ENCODE results near the gene COL4A1.

COL4A1 gene

GRCh38 chr13:110269509-110270185, 37.3 kb downstream of the COL4A1 start:
- Histone ChIP-seq H3K9me3 (ENCODE audit: control insufficient read depth, insufficient read depth, low read length) (no peaks in the 10 kb centered on the region), H3K9ac (ENCODE audit: low read depth, low read length) (no peak overlapping the region), H3K27ac (ENCODE audit: low read depth, low read length) (no peak overlapping the region), H3K36me3 (ENCODE audit: control insufficient read depth, insufficient read depth, low read length) (no peaks in the 10 kb centered on the region), H3K4me3 (ENCODE audit: low read depth, low read length) (no peak overlapping the region), H3K4me1 (ENCODE audit: control insufficient read depth, insufficient read depth, low read length) (peaks cover 22% of the 10 kb centered on the region), H3K27me3 (ENCODE audit: control insufficient read depth, insufficient read depth, low read length) (no peaks in the 10 kb centered on the region)

- no peak overlapping the region for H3K4me3 ChIP-seq (ENCODE audit: low read depth, low read length)
- H3K9ac ChIP-seq (ENCODE audit: low read depth, low read length), result no peak overlapping the region
- H3K27me3 ChIP-seq (ENCODE audit: control insufficient read depth, insufficient read depth, low read length), result no peaks in the 10 kb centered on the region
- no peak overlapping the region for H3K27ac ChIP-seq (ENCODE audit: low read depth, low read length)
- peaks cover 24% of the 10 kb centered on the region for H3K4me1 ChIP-seq (ENCODE audit: control insufficient read depth, insufficient read depth, low read length)
- no peaks in the 10 kb centered on the region for H3K9me3 ChIP-seq (ENCODE audit: control insufficient read depth, insufficient read depth, low read length)
- H3K36me3 ChIP-seq (ENCODE audit: control insufficient read depth, insufficient read depth, low read length), result no peaks in the 10 kb centered on the region
These were observed 38.3 kb downstream of the COL4A1 start for GRCh38 chr13:110268576-110269185.

GRCh38 chr13:110268061-110268460, 38.9 kb downstream of the COL4A1 start:
- H3K27ac ChIP-seq (ENCODE audit: low read depth, low read length), result no peak overlapping the region
- no peaks in the 10 kb centered on the region for H3K27me3 ChIP-seq (ENCODE audit: control insufficient read depth, insufficient read depth, low read length)
- H3K4me3 ChIP-seq (ENCODE audit: low read depth, low read length), result no peak overlapping the region
- no peak overlapping the region for H3K9ac ChIP-seq (ENCODE audit: low read depth, low read length)
- H3K4me1 ChIP-seq (ENCODE audit: control insufficient read depth, insufficient read depth, low read length), result peaks cover 24% of the 10 kb centered on the region
- no peaks in the 10 kb centered on the region for H3K9me3 ChIP-seq (ENCODE audit: control insufficient read depth, insufficient read depth, low read length)
- no peaks in the 10 kb centered on the region for H3K36me3 ChIP-seq (ENCODE audit: control insufficient read depth, insufficient read depth, low read length)

DNA sequence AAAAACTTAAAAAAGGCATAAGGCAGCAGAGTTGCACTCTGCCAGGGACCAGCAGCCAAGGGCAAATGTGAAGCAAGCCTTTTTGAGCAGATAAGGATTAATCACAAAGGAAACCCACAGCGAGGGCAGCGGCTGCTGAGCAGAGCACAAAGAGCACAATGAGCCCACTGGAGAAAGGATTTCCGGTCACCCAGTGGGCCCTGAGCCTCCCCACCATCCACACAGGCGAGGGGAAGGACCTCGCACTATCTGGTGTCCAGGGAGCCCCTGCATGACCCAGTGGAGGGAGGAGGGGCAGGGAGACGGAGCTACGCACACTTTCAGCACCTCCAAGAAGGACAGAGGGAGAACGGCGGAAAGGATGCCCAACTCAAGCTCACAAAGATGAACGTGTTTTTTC, 40.0 kb downstream of the COL4A1 start:
- Histone ChIP-seq H3K9ac (ENCODE audit: low read depth, low read length) (no peak overlapping the region), H3K4me3 (ENCODE audit: low read depth, low read length) (no peak overlapping the region), H3K27me3 (ENCODE audit: control insufficient read depth, insufficient read depth, low read length) (no peaks in the 10 kb centered on the region), H3K9me3 (ENCODE audit: control insufficient read depth, insufficient read depth, low read length) (no peaks in the 10 kb centered on the region), H3K27ac (ENCODE audit: low read depth, low read length) (peak overlapping the region; percentile 25), H3K36me3 (ENCODE audit: control insufficient read depth, insufficient read depth, low read length) (no peaks in the 10 kb centered on the region), H3K4me1 (ENCODE audit: control insufficient read depth, insufficient read depth, low read length) (peaks cover 29% of the 10 kb centered on the region)

DNA sequence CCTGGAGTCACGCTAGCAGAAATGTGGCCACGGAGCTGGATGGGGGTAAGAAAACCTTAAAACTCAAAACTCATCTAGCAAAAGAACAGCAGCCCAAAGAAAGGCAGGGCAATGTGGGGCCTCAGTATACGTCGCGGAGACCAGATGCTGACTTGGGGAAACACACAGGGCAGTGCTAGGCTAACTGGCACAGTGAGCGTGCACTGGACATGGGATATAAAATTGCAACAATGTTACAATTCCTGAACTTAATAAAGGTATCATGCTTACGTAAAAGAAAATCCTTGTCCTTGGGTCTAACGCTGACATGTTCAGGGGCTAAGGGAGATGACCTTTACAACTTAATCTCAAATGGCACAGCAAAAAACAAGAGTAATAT, 40.5 kb downstream of the COL4A1 start:
- no peak overlapping the region for H3K9ac ChIP-seq (ENCODE audit: low read depth, low read length)
- H3K27me3 ChIP-seq (ENCODE audit: control insufficient read depth, insufficient read depth, low read length), result no peaks in the 10 kb centered on the region
- H3K9me3 ChIP-seq (ENCODE audit: control insufficient read depth, insufficient read depth, low read length), result no peaks in the 10 kb centered on the region
- peaks cover 35% of the 10 kb centered on the region for H3K4me1 ChIP-seq (ENCODE audit: control insufficient read depth, insufficient read depth, low read length)
- H3K27ac ChIP-seq (ENCODE audit: low read depth, low read length), result no peak overlapping the region
- no peaks in the 10 kb centered on the region for H3K36me3 ChIP-seq (ENCODE audit: control insufficient read depth, insufficient read depth, low read length)
- H3K4me3 ChIP-seq (ENCODE audit: low read depth, low read length), result no peak overlapping the region

- H3K9ac ChIP-seq (ENCODE audit: low read depth, low read length), result no peak overlapping the region
- no peaks in the 10 kb centered on the region for H3K27me3 ChIP-seq (ENCODE audit: control insufficient read depth, insufficient read depth, low read length)
- no peaks in the 10 kb centered on the region for H3K9me3 ChIP-seq (ENCODE audit: control insufficient read depth, insufficient read depth, low read length)
- no peak overlapping the region for H3K4me3 ChIP-seq (ENCODE audit: low read depth, low read length)
- H3K4me1 ChIP-seq (ENCODE audit: control insufficient read depth, insufficient read depth, low read length), result peaks cover 39% of the 10 kb centered on the region
- H3K27ac ChIP-seq (ENCODE audit: low read depth, low read length), result no peak overlapping the region
- H3K36me3 ChIP-seq (ENCODE audit: control insufficient read depth, insufficient read depth, low read length), result no peaks in the 10 kb centered on the region
These were observed 41.1 kb downstream of the COL4A1 start for GRCh38 chr13:110265682-110266430.

DNA sequence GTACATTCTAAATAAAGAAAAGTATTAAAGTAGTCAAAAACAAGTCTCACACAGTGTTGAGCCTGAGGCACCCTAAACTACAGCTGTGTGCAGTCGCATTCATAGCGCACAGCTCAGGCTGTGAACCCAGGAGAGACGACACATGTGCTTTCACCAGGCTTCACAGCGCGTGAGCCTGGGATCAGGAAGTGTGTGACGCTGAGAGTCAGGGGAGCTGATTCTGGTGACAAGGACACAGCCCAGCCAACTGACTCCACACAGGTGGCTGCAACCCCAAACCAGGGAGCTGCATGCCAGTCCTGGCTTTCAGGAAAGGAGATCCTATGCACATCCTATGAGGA, 41.6 kb downstream of the COL4A1 start:
- no peak overlapping the region for H3K9ac ChIP-seq (ENCODE audit: low read depth, low read length)

GRCh38 chr13:110264685-110265275, 42.2 kb downstream of the COL4A1 start:
- Histone ChIP-seq H3K9ac (ENCODE audit: low read depth, low read length) (no peak overlapping the region), H3K4me3 (ENCODE audit: low read depth, low read length) (no peak overlapping the region), H3K36me3 (ENCODE audit: control insufficient read depth, insufficient read depth, low read length) (no peaks in the 10 kb centered on the region), H3K4me1 (ENCODE audit: control insufficient read depth, insufficient read depth, low read length) (peaks cover 39% of the 10 kb centered on the region), H3K27me3 (ENCODE audit: control insufficient read depth, insufficient read depth, low read length) (no peaks in the 10 kb centered on the region), H3K9me3 (ENCODE audit: control insufficient read depth, insufficient read depth, low read length) (no peaks in the 10 kb centered on the region), H3K27ac (ENCODE audit: low read depth, low read length) (no peak overlapping the region)

More for the DNA sequence above, 41.6 kb downstream of the COL4A1 start:
- H3K27ac ChIP-seq (ENCODE audit: low read depth, low read length), result no peak overlapping the region
- H3K4me3 ChIP-seq (ENCODE audit: low read depth, low read length), result no peak overlapping the region
- no peaks in the 10 kb centered on the region for H3K36me3 ChIP-seq (ENCODE audit: control insufficient read depth, insufficient read depth, low read length)
- H3K4me1 ChIP-seq (ENCODE audit: control insufficient read depth, insufficient read depth, low read length), result peaks cover 39% of the 10 kb centered on the region
- H3K27me3 ChIP-seq (ENCODE audit: control insufficient read depth, insufficient read depth, low read length), result no peaks in the 10 kb centered on the region
- no peaks in the 10 kb centered on the region for H3K9me3 ChIP-seq (ENCODE audit: control insufficient read depth, insufficient read depth, low read length)

DNA sequence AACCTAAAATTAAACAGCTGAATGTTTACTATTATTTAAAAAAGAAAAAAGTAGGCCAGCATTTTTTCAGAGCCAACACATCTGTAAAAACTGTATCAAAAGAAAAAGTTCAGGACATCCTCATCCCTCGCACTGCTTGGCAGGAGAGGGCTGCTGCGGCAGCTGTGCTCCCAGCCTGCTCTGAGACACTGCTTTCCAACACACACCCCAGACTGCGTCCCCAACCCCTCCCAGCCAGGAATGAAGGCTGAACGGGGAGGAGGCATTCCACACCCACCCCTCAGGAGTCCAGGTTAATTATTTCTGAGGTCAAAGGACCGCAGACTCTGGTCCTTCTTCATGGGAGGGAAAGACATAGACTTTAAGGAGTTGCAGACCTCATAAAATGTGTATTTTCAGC, 43.1 kb downstream of the COL4A1 start:
- no peak overlapping the region for H3K27ac ChIP-seq (ENCODE audit: low read depth, low read length)
- H3K4me1 ChIP-seq (ENCODE audit: control insufficient read depth, insufficient read depth, low read length), result peaks cover 39% of the 10 kb centered on the region
- H3K36me3 ChIP-seq (ENCODE audit: control insufficient read depth, insufficient read depth, low read length), result no peaks in the 10 kb centered on the region

GRCh38 chr13:110263404-110263803, 43.6 kb downstream of the COL4A1 start:
- no peak overlapping the region for H3K27ac ChIP-seq (ENCODE audit: low read depth, low read length)
- no peaks in the 10 kb centered on the region for H3K27me3 ChIP-seq (ENCODE audit: control insufficient read depth, insufficient read depth, low read length)
- H3K9me3 ChIP-seq (ENCODE audit: control insufficient read depth, insufficient read depth, low read length), result no peaks in the 10 kb centered on the region
- H3K4me3 ChIP-seq (ENCODE audit: low read depth, low read length), result no peak overlapping the region
- H3K36me3 ChIP-seq (ENCODE audit: control insufficient read depth, insufficient read depth, low read length), result no peaks in the 10 kb centered on the region
- H3K9ac ChIP-seq (ENCODE audit: low read depth, low read length), result no peak overlapping the region
- peaks cover 39% of the 10 kb centered on the region for H3K4me1 ChIP-seq (ENCODE audit: control insufficient read depth, insufficient read depth, low read length)

More for the DNA sequence above, 43.1 kb downstream of the COL4A1 start:
- H3K9ac ChIP-seq (ENCODE audit: low read depth, low read length), result no peak overlapping the region
- no peaks in the 10 kb centered on the region for H3K27me3 ChIP-seq (ENCODE audit: control insufficient read depth, insufficient read depth, low read length)
- H3K9me3 ChIP-seq (ENCODE audit: control insufficient read depth, insufficient read depth, low read length), result no peaks in the 10 kb centered on the region
- no peak overlapping the region for H3K4me3 ChIP-seq (ENCODE audit: low read depth, low read length)
